Measurements from ENCODE around the gene PKIG. TPM values are rescaled to one million over a fixed set of nuclear protein-coding genes. Genes with fewer than 3 reads are reported as not detected.

Gene PKIG
- polyA plus RNA-seq, 1 donor from 2014 or later: 174 TPM

DNA sequence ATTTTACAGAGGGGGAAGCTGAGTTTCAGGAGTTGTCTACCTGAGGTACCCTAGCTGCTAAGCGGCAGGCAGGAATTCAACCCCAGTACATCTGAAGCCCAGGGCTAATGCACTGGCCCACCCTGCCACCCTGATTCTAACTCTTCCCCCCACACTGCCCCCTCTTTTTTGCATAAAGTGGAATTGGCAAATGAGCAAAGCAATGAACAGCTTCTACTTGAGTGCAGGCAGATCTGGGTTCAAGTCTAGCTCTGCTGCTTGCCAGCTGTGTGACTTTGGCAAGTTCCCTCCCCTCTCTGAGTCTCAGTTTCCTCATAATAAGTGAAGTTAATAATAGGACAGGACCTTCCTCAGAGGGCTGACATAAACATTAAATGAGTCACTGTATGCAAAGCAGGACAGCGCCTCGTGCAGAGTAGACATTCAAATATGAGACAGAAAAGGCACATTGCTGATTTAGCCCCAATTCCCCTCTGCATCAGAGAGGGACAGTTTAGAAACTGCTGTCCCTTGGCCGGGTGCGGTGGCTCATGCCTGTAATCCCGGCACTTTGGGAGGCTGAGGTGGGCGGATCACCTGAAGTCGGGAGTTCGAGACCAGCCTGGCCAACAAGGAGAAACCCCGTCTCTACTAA lies 64.4 kb downstream of the PKIG start:
- H3K27ac ChIP-seq (ENCODE audit: low read length): no peak overlapping the region
- H4K20me1 ChIP-seq (ENCODE audit: insufficient read depth): no peaks in the 10 kb centered on the region
- no peaks in the 10 kb centered on the region for H3K9me2 ChIP-seq (ENCODE audit: insufficient read depth, low read length)
- no peaks in the 10 kb centered on the region for H3F3A ChIP-seq (ENCODE audit: insufficient read depth, low read length, poor library complexity, severe bottlenecking)
- no peak overlapping the region for H2AFZ ChIP-seq (ENCODE audit: low read depth, low read length)
- H3K9me3 ChIP-seq (ENCODE audit: low read length): no peaks in the 10 kb centered on the region
- H3K4me2 ChIP-seq (ENCODE audit: low read length): no peak overlapping the region
- no peak overlapping the region for H3K9ac ChIP-seq (ENCODE audit: low read length)
- H3K79me2 ChIP-seq (replicated peaks; ENCODE audit: insufficient read depth, low read length): no peaks in the 10 kb centered on the region
- H3K27me3 ChIP-seq (ENCODE audit: insufficient read depth, low read depth, low read length): peaks cover 9% of the 10 kb centered on the region
- H3K36me3 ChIP-seq (ENCODE audit: insufficient read depth, low read length): no peaks in the 10 kb centered on the region
- no peak for TF ChIP-seq SMC3 (conservative IDR thresholded peaks at IDR 0.05; ENCODE audit: poor library complexity)
- TF ChIP-seq, protein P1, sequence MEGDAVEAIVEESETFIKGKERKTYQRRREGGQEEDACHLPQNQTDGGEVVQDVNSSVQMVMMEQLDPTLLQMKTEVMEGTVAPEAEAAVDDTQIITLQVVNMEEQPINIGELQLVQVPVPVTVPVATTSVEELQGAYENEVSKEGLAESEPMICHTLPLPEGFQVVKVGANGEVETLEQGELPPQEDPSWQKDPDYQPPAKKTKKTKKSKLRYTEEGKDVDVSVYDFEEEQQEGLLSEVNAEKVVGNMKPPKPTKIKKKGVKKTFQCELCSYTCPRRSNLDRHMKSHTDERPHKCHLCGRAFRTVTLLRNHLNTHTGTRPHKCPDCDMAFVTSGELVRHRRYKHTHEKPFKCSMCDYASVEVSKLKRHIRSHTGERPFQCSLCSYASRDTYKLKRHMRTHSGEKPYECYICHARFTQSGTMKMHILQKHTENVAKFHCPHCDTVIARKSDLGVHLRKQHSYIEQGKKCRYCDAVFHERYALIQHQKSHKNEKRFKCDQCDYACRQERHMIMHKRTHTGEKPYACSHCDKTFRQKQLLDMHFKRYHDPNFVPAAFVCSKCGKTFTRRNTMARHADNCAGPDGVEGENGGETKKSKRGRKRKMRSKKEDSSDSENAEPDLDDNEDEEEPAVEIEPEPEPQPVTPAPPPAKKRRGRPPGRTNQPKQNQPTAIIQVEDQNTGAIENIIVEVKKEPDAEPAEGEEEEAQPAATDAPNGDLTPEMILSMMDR (IDR thresholded peaks at IDR 0.05; ENCODE audit: poor library complexity, severe bottlenecking): no peak
- no peak for TF ChIP-seq RAD21 (conservative IDR thresholded peaks at IDR 0.05)
- TF ChIP-seq REST (IDR thresholded peaks at IDR 0.05; ENCODE audit: borderline replicate concordance): no peak
- TF ChIP-seq EZH2 (IDR thresholded peaks at IDR 0.05; ENCODE audit: borderline replicate concordance, insufficient read depth, low read length, poor library complexity, severe bottlenecking): no peak
- TF ChIP-seq MXI1 (conservative IDR thresholded peaks at IDR 0.05; ENCODE audit: poor library complexity, severe bottlenecking): no peak
- TF ChIP-seq POLR2AphosphoS5 (IDR thresholded peaks at IDR 0.05): no peak
- TF ChIP-seq TAF1 (IDR thresholded peaks at IDR 0.05; ENCODE audit: low read depth): no peak
- no peak for TF ChIP-seq EP300 (conservative IDR thresholded peaks at IDR 0.05; ENCODE audit: poor library complexity, severe bottlenecking)
- H3K4me3 ChIP-seq (ENCODE audit: low read length): no peak overlapping the region

GRCh38 chr20:44648068-44648467 lies 65.7 kb downstream of the PKIG start:
- Histone ChIP-seq H3K79me2 (replicated peaks; ENCODE audit: insufficient read depth, low read length) (no peaks in the 10 kb centered on the region), H3K4me2 (ENCODE audit: low read length) (no peak overlapping the region), H3K9me2 (ENCODE audit: insufficient read depth, low read length) (no peaks in the 10 kb centered on the region), H2AFZ (ENCODE audit: low read depth, low read length) (no peak overlapping the region), H4K20me1 (ENCODE audit: insufficient read depth) (no peaks in the 10 kb centered on the region), H3K9me3 (ENCODE audit: low read length) (no peaks in the 10 kb centered on the region), H3F3A (ENCODE audit: insufficient read depth, low read length, poor library complexity, severe bottlenecking) (peaks cover 3% of the 10 kb centered on the region), H3K27me3 (ENCODE audit: insufficient read depth, low read depth, low read length) (peaks cover 20% of the 10 kb centered on the region), H3K36me3 (ENCODE audit: insufficient read depth, low read length) (no peaks in the 10 kb centered on the region), H3K27ac (ENCODE audit: low read length) (no peak overlapping the region), H3K9ac (ENCODE audit: low read length) (no peak overlapping the region), H3K4me3 (ENCODE audit: low read length) (no peak overlapping the region)
- no peak for TF ChIP-seq POLR2AphosphoS5 (IDR thresholded peaks at IDR 0.05)

Measured in neural cell (in vitro differentiated cells).